Hepatocyte (in vitro differentiated cells): ENCODE results near the gene UBE2QL1. TPM values are rescaled to one million over a fixed set of nuclear protein-coding genes. Genes with fewer than 3 reads are reported as not detected.

ENCODE experiments used
- DNase-seq: peaks from one replicate; pipeline ENCODE4 v3.0.0-alpha.2; 2016; ENCODE audit warnings: low spot score
- H2AFZ ChIP-seq: fragments of 200-600 bp; sonication (generic); 2 replicates; pipeline ENCODE4 v1.6.0; 2016; ENCODE audit warnings: antibody characterized with exemption, mild to moderate bottlenecking
- H3K27ac ChIP-seq: fragments of 200-600 bp; sonication (generic); 2 replicates; pipeline ENCODE4 v1.5.1; 2016; ENCODE audit warnings: mild to moderate bottlenecking
- H3K27me3 ChIP-seq: fragments of 200-600 bp; sonication (generic); 2 replicates; pipeline ENCODE4 v1.6.1; 2016
- H3K36me3 ChIP-seq: fragments of 200-600 bp; sonication (generic); replicated peaks from 2 replicates; pipeline ENCODE4 v1.5.1; 2016; ENCODE audit warnings: low read depth; ENCODE audit not compliant: insufficient read depth
- H3K4me1 ChIP-seq: fragments of 200-600 bp; sonication (generic); 2 replicates; pipeline ENCODE4 v1.5.1; 2016; ENCODE audit warnings: mild to moderate bottlenecking, moderate library complexity; ENCODE audit not compliant: insufficient read depth
- H3K4me2 ChIP-seq: fragments of 200-600 bp; sonication (generic); 2 replicates; pipeline ENCODE4 v1.6.0; 2016
- H3K4me3 ChIP-seq: fragments of 200-600 bp; sonication (generic); 2 replicates; pipeline ENCODE4 v1.5.1; 2016; ENCODE audit warnings: mild to moderate bottlenecking
- H3K79me2 ChIP-seq: fragments of 200-600 bp; sonication (generic); 2 replicates; pipeline ENCODE4 v1.6.0; 2017; ENCODE audit warnings: mild to moderate bottlenecking
- H3K9me2 ChIP-seq: fragments of 200-600 bp; sonication (generic); replicated peaks from 2 replicates; pipeline ENCODE4 v1.6.0; 2017; ENCODE audit warnings: mild to moderate bottlenecking; ENCODE audit not compliant: insufficient read depth
- H3K9me3 ChIP-seq: fragments of 200-600 bp; sonication (generic); 2 replicates; pipeline ENCODE4 v1.5.1; 2016; ENCODE audit warnings: low read depth, mild to moderate bottlenecking
- H4K20me1 ChIP-seq: fragments of 200-600 bp; sonication (generic); 2 replicates; pipeline ENCODE4 v1.6.0; 2016; ENCODE audit warnings: mild to moderate bottlenecking; ENCODE audit not compliant: insufficient read depth, poor library complexity, severe bottlenecking
- CTCF ChIP-seq: fragments of 200-600 bp; sonication (generic); IDR thresholded peaks from 2 replicates; pipeline ENCODE4 v1.5.1; 2016; ENCODE audit warnings: antibody characterized with exemption, mild to moderate bottlenecking; ENCODE audit not compliant: poor library complexity
- EZH2 ChIP-seq: fragments of 200-600 bp; sonication (generic); IDR thresholded peaks from 2 replicates; pipeline ENCODE4 v1.6.1; 2016; ENCODE audit warnings: antibody characterized with exemption, mild to moderate bottlenecking, borderline replicate concordance
- EZH2phosphoT487 ChIP-seq: fragments of 200-600 bp; sonication (generic); IDR thresholded peaks from one replicate; pipeline ENCODE4 v1.6.1; 2018; ENCODE audit warnings: antibody characterized with exemption, mild to moderate bottlenecking, low read depth, moderate library complexity; ENCODE audit not compliant: unreplicated experiment, severe bottlenecking
- WGBS: methylation state at CpG from one replicate; pipeline ENCODE4 v1.1.6; 2016; ENCODE audit warnings: low lambda C conversion rate; ENCODE audit errors: missing lambda C conversion rate; 5-methylcytosine and 5-hydroxymethylcytosine counted together
- polyA plus RNA-seq: library from polyadenylated mRNA; unstranded; fragments of >200 nt; fragmentation: Nextera tagmentation; extraction: Ambion mirVana; gene quantifications from 2 replicates; pipeline ENCODE4 v1.2.1, GENCODE V29; 2016
- total RNA-seq: library from RNA; depleted of rRNA; stranded (reverse); fragments of >200 nt; gene quantifications from 2 replicates; pipeline ENCODE4 v1.2.3, GENCODE V29; 2014

The UBE2QL1 gene
- total and polyA plus RNA-seq, 2 experiments from 2014 or later, result 0.17 TPM; not detected in 1

- H3K4me3 ChIP-seq, result no peak overlapping the region
- 83% methylated on average over 7 of the region's 7 CpGs for WGBS
- no peak for DNase-seq
These were observed 53.0 kb downstream of the UBE2QL1 start for GRCh38 chr5:6501701-6502100.

GRCh38 chr5:6502421-6502820, 53.8 kb downstream of the UBE2QL1 start:
- no peak for DNase-seq

More at GRCh38 chr5:6501701-6502100, 53.0 kb downstream of the UBE2QL1 start:
- no peak overlapping the region for H3K4me2 ChIP-seq
- H3K9me3 ChIP-seq, result no peaks in the 10 kb centered on the region
- no peak for TF ChIP-seq EZH2
- no peak for TF ChIP-seq CTCF
- no peak for TF ChIP-seq EZH2phosphoT487
- no peaks in the 10 kb centered on the region for H4K20me1 ChIP-seq
- H3K9me2 ChIP-seq, result no peaks in the 10 kb centered on the region
- H3K79me2 ChIP-seq, result no peaks in the 10 kb centered on the region
- no peaks in the 10 kb centered on the region for H3K27me3 ChIP-seq
- no peaks in the 10 kb centered on the region for H3K4me1 ChIP-seq
- no peaks in the 10 kb centered on the region for H3K36me3 ChIP-seq
- H2AFZ ChIP-seq, result no peak overlapping the region
- no peak overlapping the region for H3K27ac ChIP-seq

GRCh38 chr5:6503342-6503741, 54.7 kb downstream of the UBE2QL1 start:
- Histone ChIP-seq H3K36me3 (no peaks in the 10 kb centered on the region), H3K9me3 (no peaks in the 10 kb centered on the region), H3K9me2 (no peaks in the 10 kb centered on the region), H2AFZ (no peak overlapping the region), H3K4me3 (no peak overlapping the region), H3K79me2 (no peaks in the 10 kb centered on the region), H3K27ac (no peak overlapping the region), H4K20me1 (no peaks in the 10 kb centered on the region), H3K4me1 (no peaks in the 10 kb centered on the region), H3K4me2 (no peak overlapping the region), H3K27me3 (no peaks in the 10 kb centered on the region)
- WGBS, result 82% methylated on average over 4 of the region's 4 CpGs
- no peak for DNase-seq
- no peak for TF ChIP-seq EZH2
- no peak for TF ChIP-seq EZH2phosphoT487
- TF ChIP-seq CTCF, result no peak

More at GRCh38 chr5:6502421-6502820, 53.8 kb downstream of the UBE2QL1 start:
- no peaks in the 10 kb centered on the region for H3K9me3 ChIP-seq
- H2AFZ ChIP-seq, result no peak overlapping the region
- H3K4me3 ChIP-seq, result no peak overlapping the region
- H3K79me2 ChIP-seq, result no peaks in the 10 kb centered on the region
- H3K27ac ChIP-seq, result no peak overlapping the region
- no peaks in the 10 kb centered on the region for H3K27me3 ChIP-seq
- no peaks in the 10 kb centered on the region for H4K20me1 ChIP-seq
- no peaks in the 10 kb centered on the region for H3K36me3 ChIP-seq
- no peak overlapping the region for H3K4me2 ChIP-seq
- no peaks in the 10 kb centered on the region for H3K4me1 ChIP-seq
- WGBS, result 84% methylated on average over 4 of the region's 4 CpGs
- TF ChIP-seq EZH2 (no peak), EZH2phosphoT487 (no peak), CTCF (no peak)
- H3K9me2 ChIP-seq, result no peaks in the 10 kb centered on the region
